Measurements from ENCODE around the gene MGLL. TPM values are rescaled to one million over a fixed set of nuclear protein-coding genes. Genes with fewer than 3 reads are reported as not detected.

MGLL gene
- total RNA-seq, 1 experiment from 2014 or later = 6.8 TPM

- intact Hi-C loops (cut with micrococcal nuclease) = no loop called here
- TF ChIP-seq REST (IDR thresholded peaks at IDR 0.05; ENCODE audit: low read depth) (no peak), RAD21 (IDR thresholded peaks at IDR 0.05; ENCODE audit: low read depth) (no peak), TCF7L2 (IDR thresholded peaks at IDR 0.05; ENCODE audit: borderline replicate concordance, extremely low read depth, insufficient read depth, insufficient read length) (no peak), ZFX (IDR thresholded peaks at IDR 0.05) (no peak), EGR1 (IDR thresholded peaks at IDR 0.05; ENCODE audit: low read depth) (no peak), ZBTB33 (IDR thresholded peaks at IDR 0.05; ENCODE audit: extremely low read depth, insufficient replicate concordance, low read length) (no peak), SP1 (IDR thresholded peaks at IDR 0.05; ENCODE audit: low read depth) (no peak), SRF (IDR thresholded peaks at IDR 0.05; ENCODE audit: low read depth) (no peak), JUND (IDR thresholded peaks at IDR 0.05) (no peak), EZH2phosphoT487 (IDR thresholded peaks at IDR 0.05; ENCODE audit: borderline replicate concordance) (no peak), SIN3A (IDR thresholded peaks at IDR 0.05; ENCODE audit: low read depth) (no peak)
- H3K27me3 ChIP-seq (ENCODE audit: insufficient read depth, low read length) = no peaks in the 10 kb centered on the region
- ATAC-seq = no peak
- no peak overlapping the region for H2AFZ ChIP-seq (ENCODE audit: low read depth, low read length, poor library complexity, severe bottlenecking)
- ChIA-PET POLR2A (no interaction called here), CTCF (no interaction called here), RAD21 (ENCODE audit: low non-redundant PET in 1 of 2, low total read pairs in 2 of 2, uncharacterized antibody in 2 of 2, unreplicated experiment in 2 of 2) (no interaction called here)
- no peaks in the 10 kb centered on the region for H3K9me3 ChIP-seq (ENCODE audit: control insufficient read depth in 1 of 2, insufficient read depth in 1 of 2, low read depth in 1 of 2, low read length in 2 of 2)
- no peak overlapping the region for H3K4me2 ChIP-seq (ENCODE audit: low read length)
- H3K9me2 ChIP-seq (ENCODE audit: insufficient read depth) = no peaks in the 10 kb centered on the region
- no peaks in the 10 kb centered on the region for H3K4me1 ChIP-seq (ENCODE audit: control insufficient read depth in 1 of 2, insufficient read depth in 2 of 2, low read length in 2 of 2)
- H3K27ac ChIP-seq (ENCODE audit: low read depth, low read length) = no peak overlapping the region
- no peaks in the 10 kb centered on the region for H3K79me2 ChIP-seq (ENCODE audit: insufficient read depth, low read length)
- no peaks in the 10 kb centered on the region for H3K36me3 ChIP-seq (ENCODE audit: control insufficient read depth in 1 of 2, insufficient read depth in 2 of 2, low read length in 2 of 2)
- H3K4me3 ChIP-seq (replicated peaks in 1 of 2; ENCODE audit: low read depth in 1 of 2, low read length in 2 of 2) = no peak overlapping the region
- no TSS peak for BruUV-seq (replicated peaks)
- no peak for DNase-seq (ENCODE audit: low read depth, low spot score)
- no peak overlapping the region for H3K9ac ChIP-seq (ENCODE audit: low read length)
- no peaks in the 10 kb centered on the region for H4K20me1 ChIP-seq (ENCODE audit: insufficient read depth)
Observed at GRCh38 chr3:127726894-127727293, 95.4 kb downstream of the MGLL start.
